IMR-90 (cell line): ENCODE data around the gene DRC7. TPM values are rescaled to one million over a fixed set of nuclear protein-coding genes. Genes with fewer than 3 reads are reported as not detected.
A peak's percentile ranks its signal among the peaks of the same experiment; 100 is the strongest.

Source experiments
- ATAC-seq: fragments of 200-7000 bp; cut with Tn5 transposase; 2 replicates; pipeline ENCODE4 v1.9.1; 2020; ENCODE audit warnings: low read depth, mild to moderate bottlenecking, moderate library complexity
- BruUV-seq: library from RNA; stranded (reverse); fragments of 400-500 nt; replicated peaks from 2 replicates; lab custom pipeline; 2021; lab: Mats Ljungman, UMichigan
- CTCF ChIA-PET: fragments of 300-600 bp; formaldehyde crosslinking; extraction: SDS; loops from one replicate; lab custom pipeline; 2021; ENCODE audit warnings: antibody characterized with exemption; lab: Yijun Ruan, JAX
- POLR2A ChIA-PET: fragments of 300-600 bp; sonication (Branson Sonifier 250); formaldehyde crosslinking; loops from one replicate; lab custom pipeline; 2022; ENCODE audit warnings: antibody characterized with exemption; ENCODE audit not compliant: unreplicated experiment; lab: Charles Lee
- DNase-seq: peaks from one replicate; pipeline ENCODE4 v3.0.0; 2013
- H2AFZ ChIP-seq: replicated peaks from 2 replicates; pipeline ENCODE3; 2013; ENCODE audit warnings: low read length, mild to moderate bottlenecking; ENCODE audit not compliant: poor library complexity
- H2AK5ac ChIP-seq: 2 replicates; pipeline ENCODE4 v1.6.1; 2013; ENCODE audit warnings: low read depth, low read length, inconsistent platforms
- H2AK9ac ChIP-seq: replicated peaks from 2 replicates; pipeline ENCODE3; 2013; ENCODE audit warnings: mild to moderate bottlenecking, low read depth, low read length, moderate library complexity; ENCODE audit not compliant: poor library complexity
- H2BK120ac ChIP-seq: 2 replicates; pipeline ENCODE4 v1.6.1; 2013; ENCODE audit warnings: low read depth, low read length, inconsistent platforms
- H2BK15ac ChIP-seq: 3 replicates; pipeline ENCODE4 v1.6.1; 2013; ENCODE audit warnings: low read depth, low read length, inconsistent platforms
- H2BK20ac ChIP-seq: 2 replicates; pipeline ENCODE4 v1.6.1; 2013; ENCODE audit warnings: low read depth, mild to moderate bottlenecking, inconsistent platforms, low read length, moderate library complexity
- H2BK5ac ChIP-seq: 2 replicates; pipeline ENCODE4 v1.6.1; 2013; ENCODE audit warnings: mild to moderate bottlenecking, low read depth, low read length, inconsistent platforms; ENCODE audit not compliant: poor library complexity, severe bottlenecking
- H3K14ac ChIP-seq: replicated peaks from 2 replicates; pipeline ENCODE4 v1.6.1; 2013; ENCODE audit warnings: low read depth, low read length, inconsistent platforms
- H3K18ac ChIP-seq: 2 replicates; pipeline ENCODE4 v1.6.1; 2013; ENCODE audit warnings: low read depth, low read length, control low read depth
- H3K23ac ChIP-seq: 2 replicates; pipeline ENCODE4 v1.6.1; 2013; ENCODE audit warnings: low read depth, low read length, inconsistent platforms
- H3K27ac ChIP-seq: 2 replicates; pipeline ENCODE4 v1.5.1; 2013; ENCODE audit warnings: mild to moderate bottlenecking, control low read depth, low read length; ENCODE audit not compliant: insufficient read depth
- H3K27me3 ChIP-seq: 2 replicates; pipeline ENCODE4 v1.6.1; 2013; ENCODE audit warnings: low read length; ENCODE audit not compliant: control insufficient read depth, insufficient read depth
- H3K36me3 ChIP-seq: 2 replicates; pipeline ENCODE4 v1.6.1; 2013; ENCODE audit warnings: low read length, mixed read lengths; ENCODE audit not compliant: control insufficient read depth, insufficient read depth
- H3K4ac ChIP-seq: 2 replicates; pipeline ENCODE4 v1.6.1; 2013; ENCODE audit warnings: low read depth, low read length, inconsistent platforms
- H3K4me1 ChIP-seq: 2 replicates; pipeline ENCODE4 v1.6.1; 2013; ENCODE audit warnings: low read length, mixed read lengths; ENCODE audit not compliant: control insufficient read depth, insufficient read depth
- H3K4me2 ChIP-seq: 2 replicates; pipeline ENCODE4 v1.6.1; 2013; ENCODE audit warnings: low read depth, mild to moderate bottlenecking, control low read depth, low read length, moderate library complexity
- H3K4me3 ChIP-seq: 2 replicates; pipeline ENCODE4 v1.5.1; 2013; ENCODE audit warnings: low read depth, mild to moderate bottlenecking, control low read depth, low read length, moderate library complexity; ENCODE audit not compliant: insufficient read depth
- H3K56ac ChIP-seq: 2 replicates; pipeline ENCODE4 v1.6.1; 2013; ENCODE audit warnings: low read length, inconsistent platforms; ENCODE audit not compliant: insufficient read depth; ENCODE audit errors: extremely low read depth
- H3K79me1 ChIP-seq, 2 experiments: 2 replicates each; pipeline ENCODE4 v1.6.1; 2013; ENCODE audit warnings: low read length in 2 of 2, inconsistent platforms in 1 of 2, low read depth in 1 of 2
- H3K9ac ChIP-seq: 2 replicates; pipeline ENCODE4 v1.6.1; 2013; ENCODE audit warnings: low read depth, low read length, control low read depth
- H3K9me1 ChIP-seq: 2 replicates; pipeline ENCODE4 v1.6.1; 2013; ENCODE audit warnings: low read length, inconsistent platforms; ENCODE audit not compliant: insufficient read depth
- H3K9me3 ChIP-seq: 2 replicates; pipeline ENCODE4 v1.6.1; 2013; ENCODE audit warnings: low read length; ENCODE audit not compliant: control insufficient read depth, insufficient read depth
- H4K20me1 ChIP-seq: 2 replicates; pipeline ENCODE4 v1.6.1; 2013; ENCODE audit warnings: low read length, inconsistent platforms; ENCODE audit not compliant: insufficient read depth
- H4K5ac ChIP-seq: 2 replicates; pipeline ENCODE4 v1.6.1; 2013; ENCODE audit warnings: mild to moderate bottlenecking, low read depth, low read length, control low read depth
- H4K8ac ChIP-seq, 2 experiments: 2 replicates each; pipeline ENCODE4 v1.6.1; 2013; ENCODE audit warnings: low read depth in 2 of 2, low read length in 2 of 2, control low read depth in 1 of 2, inconsistent platforms in 1 of 2
- H4K91ac ChIP-seq: 2 replicates; pipeline ENCODE4 v1.6.1; 2013; ENCODE audit warnings: low read depth, low read length, inconsistent platforms; ENCODE audit not compliant: insufficient read depth
- BHLHE40 ChIP-seq: fragments of 150-350 bp; IDR thresholded peaks from 2 replicates; pipeline ENCODE4 v1.6.1; 2016; ENCODE audit warnings: mild to moderate bottlenecking, low read depth, low read length
- CHD1 ChIP-seq: IDR thresholded peaks from 2 replicates; pipeline ENCODE4 v1.6.1; 2012; ENCODE audit warnings: low read depth, low read length, improper control_type of control experiment
- FOS ChIP-seq: fragments of 150-350 bp; IDR thresholded peaks from 2 replicates; pipeline ENCODE4 v1.6.1; 2016; ENCODE audit warnings: low read depth, low read length
- MAZ ChIP-seq: IDR thresholded peaks from 2 replicates; pipeline ENCODE4 v1.6.1; 2012; ENCODE audit warnings: low read depth, mild to moderate bottlenecking, low read length, improper control_type of control experiment, moderate library complexity, borderline replicate concordance
- MXI1 ChIP-seq: IDR thresholded peaks from 2 replicates; pipeline ENCODE4 v1.6.1; 2012; ENCODE audit warnings: low read depth, mild to moderate bottlenecking, low read length, moderate library complexity, borderline replicate concordance
- NFE2L2 ChIP-seq: fragments of 150-350 bp; IDR thresholded peaks from 2 replicates; pipeline ENCODE4 v1.6.1; 2016; ENCODE audit warnings: low read depth, mild to moderate bottlenecking, low read length
- POLR2A ChIP-seq: IDR thresholded peaks from 2 replicates; pipeline ENCODE4 v1.6.1; 2012; ENCODE audit warnings: mild to moderate bottlenecking, low read depth, low read length
- RAD21 ChIP-seq: IDR thresholded peaks from 2 replicates; pipeline ENCODE4 v1.6.1; 2012; ENCODE audit warnings: low read length, improper control_type of control experiment
- RCOR1 ChIP-seq: IDR thresholded peaks from 2 replicates; pipeline ENCODE4 v1.6.1; 2012; ENCODE audit warnings: mild to moderate bottlenecking, low read length, improper control_type of control experiment; ENCODE audit not compliant: insufficient replicate concordance
- RFX5 ChIP-seq: IDR thresholded peaks from 2 replicates; pipeline ENCODE4 v1.8.0; 2012; ENCODE audit warnings: low read depth, mild to moderate bottlenecking, low read length, moderate library complexity
- SMC3 ChIP-seq: fragments of 150-350 bp; IDR thresholded peaks from 2 replicates; pipeline ENCODE4 v1.6.1; 2016; ENCODE audit warnings: low read depth, mild to moderate bottlenecking, antibody characterized with exemption, low read length, moderate library complexity
- WGBS, 2 experiments: methylation state at CpG; one replicate each; pipeline versions ENCODE4 v1.1.5 to v1.1.7; 2013; ENCODE audit warnings: missing lambda C conversion rate in 2 of 2; ENCODE audit not compliant: insufficient read length in 1 of 2; ENCODE audit errors: extremely low coverage in 2 of 2; 5-methylcytosine and 5-hydroxymethylcytosine counted together
- dilution Hi-C: fragments of 300-500 bp; cut with HindIII; formaldehyde crosslinking; loops from one replicate; pipeline ENCODE4 v1.14.3; 2018; ENCODE audit warnings: low sequenced_read_pairs; ENCODE audit not compliant: unreplicated experiment
- in situ Hi-C: fragments of 300-500 bp; cut with MboI; formaldehyde crosslinking; loops from 3 replicates; pipeline ENCODE4 v1.14.3; 2019; ENCODE audit warnings: low sequenced_read_pairs, inconsistent platforms, mixed read lengths
- intact Hi-C: fragments of 100-400 bp; cut with micrococcal nuclease; formaldehyde crosslinking; loops from 2 replicates; pipeline ENCODE4 v1.10.0; 2022
- polyA plus RNA-seq, 3 experiments: library from polyadenylated mRNA; depleted of rRNA; stranded (reverse); fragments of >200 nt; gene quantifications; 2 replicates each; pipeline ENCODE4 v1.2.3, GENCODE V29; 2012; ENCODE audit warnings: low replicate concordance in 1 of 3
- total RNA-seq: library from RNA; depleted of rRNA; stranded (reverse); fragments of >200 nt; gene quantifications from 2 replicates; pipeline ENCODE4 v1.2.3, GENCODE V29; 2012
- TF ChIP-seq, protein P1 (sequence below): conservative IDR thresholded peaks from 2 replicates; pipeline ENCODE4 v1.5.1; 2012; ENCODE audit warnings: mild to moderate bottlenecking, low read depth, low read length, improper control_type of control experiment
- TF ChIP-seq, protein P2 (sequence below): fragments of 150-350 bp; IDR thresholded peaks from 2 replicates; pipeline ENCODE4 v1.6.1; 2016; ENCODE audit warnings: low read depth, mild to moderate bottlenecking, low read length, moderate library complexity, borderline replicate concordance
- TF ChIP-seq, protein P3 (sequence below): fragments of 150-350 bp; IDR thresholded peaks from 2 replicates; pipeline ENCODE4 v1.6.1; 2017; ENCODE audit warnings: mild to moderate bottlenecking, antibody characterized with exemption, low read length, low read depth

DRC7 gene
- total and polyA plus RNA-seq, 2 of the 4 experiments (the other 2 are of a cell fraction), result not detected

DNA sequence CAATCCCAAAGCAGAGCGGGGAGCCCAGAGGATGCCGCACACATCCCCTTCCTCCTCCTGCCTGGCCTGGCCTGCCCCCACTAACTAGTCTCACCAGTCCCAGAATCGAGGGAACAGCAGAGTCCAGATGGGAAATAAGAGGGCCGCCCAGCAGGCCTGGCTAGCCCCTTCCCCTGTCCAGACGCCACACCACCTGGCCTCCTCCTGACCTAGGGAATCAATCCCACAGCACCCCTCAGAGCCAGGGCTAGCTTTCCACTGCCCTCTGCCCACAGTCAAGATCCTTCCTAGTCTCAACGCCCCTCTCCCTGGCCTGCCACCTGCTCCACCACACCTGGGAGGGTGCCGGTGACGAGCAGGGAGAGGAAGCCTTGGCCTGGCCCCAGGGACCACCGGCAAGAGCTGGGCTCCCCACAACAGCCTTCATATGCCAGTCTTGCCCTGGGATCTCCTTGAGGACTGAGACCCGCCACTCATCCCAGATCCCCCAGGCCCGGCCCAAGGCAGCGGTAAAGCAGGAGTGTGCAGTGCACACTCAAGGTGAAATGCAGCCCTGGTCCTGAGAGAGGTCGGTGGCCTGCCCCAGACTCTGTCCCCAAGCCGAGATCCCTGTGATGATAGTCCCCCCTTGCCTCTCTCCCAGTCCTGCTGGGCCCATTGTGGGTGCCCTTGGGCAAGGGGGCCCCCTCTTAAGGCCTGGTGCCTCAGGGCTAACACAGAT lies 68.8 kb downstream of the DRC7 start:
- H2BK120ac ChIP-seq, result peak overlapping the region; percentile 85
- no peak overlapping the region for H3K18ac ChIP-seq
- peak overlapping the region; percentile 67 for H2AFZ ChIP-seq
- H3K27ac ChIP-seq, result peak overlapping the region; percentile 16; the same call in 1 of the 2 replicates
- no peak overlapping the region for H3K9ac ChIP-seq
- H3K9me3 ChIP-seq, result no peaks in the 10 kb centered on the region
- CTCF ChIA-PET, result interaction anchor here (1.1 kb wide), 1 partner anchor 100 kb away, joined by 8 read pairs; no protein-coding TSS in a partner anchor
- ATAC-seq, result no peak
- peak overlapping the region; percentile 58; the same call in 1 of the 2 replicates for H3K14ac ChIP-seq
- H2AK5ac ChIP-seq, result peak overlapping the region; percentile 95
- peak overlapping the region; percentile 96 for H2AK9ac ChIP-seq
- POLR2A ChIA-PET, result no interaction called here
- H3K4me1 ChIP-seq, result peaks cover 7% of the 10 kb centered on the region
- 80% methylated on average over 2 of the region's 14 CpGs; no CpG with 5 or more reads in 1 of the 2 experiments for WGBS, 2 experiments
- dilution Hi-C loops, result no loop called here
- peak overlapping the region; percentile 28; the same call in 1 of the 3 replicates for H2BK15ac ChIP-seq
- no peak overlapping the region for H3K4me3 ChIP-seq
- peak overlapping the region in 1 of 2 experiments; percentile 66; a peak in 1 of 4 replicates for H4K8ac ChIP-seq
- peak overlapping the region; percentile 73 for H2BK20ac ChIP-seq
- H4K91ac ChIP-seq, result peak overlapping the region; percentile 80
- peak overlapping the region; percentile 40; the same call in 1 of the 2 replicates for H3K23ac ChIP-seq
- H3K9me1 ChIP-seq, result peaks cover 4% of the 10 kb centered on the region
- no peaks in the 10 kb centered on the region for H3K27me3 ChIP-seq
- H3K36me3 ChIP-seq, result peaks cover 63% of the 10 kb centered on the region
- peaks cover 3% of the 10 kb centered on the region; the same call in 1 of the 2 replicates for H4K20me1 ChIP-seq
- no peak for DNase-seq
- intact Hi-C loops, result no loop called here
- peaks cover 5 to 25% of the 10 kb centered on the region in 2 experiments; a peak in 3 of 4 replicates for H3K79me1 ChIP-seq
- BruUV-seq, result no TSS peak
- H2BK5ac ChIP-seq, result peak overlapping the region; percentile 57
- H3K4ac ChIP-seq, result peak overlapping the region; percentile 86
- in situ Hi-C loops, result no loop called here
- no peak overlapping the region for H3K56ac ChIP-seq
- H4K5ac ChIP-seq, result no peak overlapping the region
- no peak overlapping the region for H3K4me2 ChIP-seq
- TF ChIP-seq, protein P1, sequence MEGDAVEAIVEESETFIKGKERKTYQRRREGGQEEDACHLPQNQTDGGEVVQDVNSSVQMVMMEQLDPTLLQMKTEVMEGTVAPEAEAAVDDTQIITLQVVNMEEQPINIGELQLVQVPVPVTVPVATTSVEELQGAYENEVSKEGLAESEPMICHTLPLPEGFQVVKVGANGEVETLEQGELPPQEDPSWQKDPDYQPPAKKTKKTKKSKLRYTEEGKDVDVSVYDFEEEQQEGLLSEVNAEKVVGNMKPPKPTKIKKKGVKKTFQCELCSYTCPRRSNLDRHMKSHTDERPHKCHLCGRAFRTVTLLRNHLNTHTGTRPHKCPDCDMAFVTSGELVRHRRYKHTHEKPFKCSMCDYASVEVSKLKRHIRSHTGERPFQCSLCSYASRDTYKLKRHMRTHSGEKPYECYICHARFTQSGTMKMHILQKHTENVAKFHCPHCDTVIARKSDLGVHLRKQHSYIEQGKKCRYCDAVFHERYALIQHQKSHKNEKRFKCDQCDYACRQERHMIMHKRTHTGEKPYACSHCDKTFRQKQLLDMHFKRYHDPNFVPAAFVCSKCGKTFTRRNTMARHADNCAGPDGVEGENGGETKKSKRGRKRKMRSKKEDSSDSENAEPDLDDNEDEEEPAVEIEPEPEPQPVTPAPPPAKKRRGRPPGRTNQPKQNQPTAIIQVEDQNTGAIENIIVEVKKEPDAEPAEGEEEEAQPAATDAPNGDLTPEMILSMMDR, result no peak
- TF ChIP-seq MXI1 (no peak), RFX5 (no peak), POLR2A (no peak), BHLHE40 (no peak), RAD21 (no peak), CHD1 (no peak), SMC3 (no peak), RCOR1 (no peak), FOS (no peak), MAZ (no peak), NFE2L2 (no peak)
- TF ChIP-seq, protein P2, sequence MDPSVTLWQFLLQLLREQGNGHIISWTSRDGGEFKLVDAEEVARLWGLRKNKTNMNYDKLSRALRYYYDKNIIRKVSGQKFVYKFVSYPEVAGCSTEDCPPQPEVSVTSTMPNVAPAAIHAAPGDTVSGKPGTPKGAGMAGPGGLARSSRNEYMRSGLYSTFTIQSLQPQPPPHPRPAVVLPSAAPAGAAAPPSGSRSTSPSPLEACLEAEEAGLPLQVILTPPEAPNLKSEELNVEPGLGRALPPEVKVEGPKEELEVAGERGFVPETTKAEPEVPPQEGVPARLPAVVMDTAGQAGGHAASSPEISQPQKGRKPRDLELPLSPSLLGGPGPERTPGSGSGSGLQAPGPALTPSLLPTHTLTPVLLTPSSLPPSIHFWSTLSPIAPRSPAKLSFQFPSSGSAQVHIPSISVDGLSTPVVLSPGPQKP, result no peak
- TF ChIP-seq, protein P3, sequence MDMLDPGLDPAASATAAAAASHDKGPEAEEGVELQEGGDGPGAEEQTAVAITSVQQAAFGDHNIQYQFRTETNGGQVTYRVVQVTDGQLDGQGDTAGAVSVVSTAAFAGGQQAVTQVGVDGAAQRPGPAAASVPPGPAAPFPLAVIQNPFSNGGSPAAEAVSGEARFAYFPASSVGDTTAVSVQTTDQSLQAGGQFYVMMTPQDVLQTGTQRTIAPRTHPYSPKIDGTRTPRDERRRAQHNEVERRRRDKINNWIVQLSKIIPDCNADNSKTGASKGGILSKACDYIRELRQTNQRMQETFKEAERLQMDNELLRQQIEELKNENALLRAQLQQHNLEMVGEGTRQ, result no peak
